NCI-H524 treated with DMSO at 0.1 percent for 48 hours (cell line): ENCODE data around the gene CYB5A.
"Not testable (repeated sequence)": the region's sequence is repeated elsewhere in the genome, so short reads cannot be mapped to it uniquely, and the experiment has no call there.

Source experiments
- DNase-seq: peaks from one replicate; lab custom pipeline; 2025; lab: John Stamatoyannopoulos, UW

Gene CYB5A

GRCh38 chr18:74294526-74294925 lies 2.8 kb upstream of the CYB5A start:
- DNase-seq: no peak

GRCh38 chr18:74292982-74293381 lies 1.2 kb upstream of the CYB5A start:
- not testable (repeated sequence) for DNase-seq

GRCh38 chr18:74292541-74292858 lies 737 bp upstream of the CYB5A start:
- DNase-seq: no peak

- no peak for DNase-seq
Observed at GRCh38 chr18:74291472-74291770, 342 bp downstream of the CYB5A start.

GRCh38 chr18:74290794-74291471 lies 830 bp downstream of the CYB5A start:
- no peak for DNase-seq

- no peak for DNase-seq
Observed at GRCh38 chr18:74290021-74290420, 1.7 kb downstream of the CYB5A start.

GRCh38 chr18:74289137-74289536 lies 2.6 kb downstream of the CYB5A start:
- no peak for DNase-seq

GRCh38 chr18:74288730-74289129 lies 3.0 kb downstream of the CYB5A start:
- no peak for DNase-seq

GRCh38 chr18:74288041-74288440 lies 3.7 kb downstream of the CYB5A start:
- DNase-seq: no peak

GRCh38 chr18:74286856-74287255 lies 4.9 kb downstream of the CYB5A start:
- DNase-seq: no peak

GRCh38 chr18:74286106-74286855 lies 5.5 kb downstream of the CYB5A start:
- no peak for DNase-seq

GRCh38 chr18:74285583-74285982 lies 6.2 kb downstream of the CYB5A start:
- not testable (repeated sequence) for DNase-seq

GRCh38 chr18:74284980-74285355 lies 6.8 kb downstream of the CYB5A start:
- DNase-seq: no peak

- DNase-seq: no peak
Observed at GRCh38 chr18:74284191-74284979, 7.4 kb downstream of the CYB5A start.

GRCh38 chr18:74283646-74284045 lies 8.1 kb downstream of the CYB5A start:
- no peak for DNase-seq

GRCh38 chr18:74282755-74283554 lies 8.8 kb downstream of the CYB5A start:
- DNase-seq: no peak

GRCh38 chr18:74281980-74282754 lies 9.6 kb downstream of the CYB5A start:
- DNase-seq: no peak

GRCh38 chr18:74281011-74281979 lies 10.5 kb downstream of the CYB5A start:
- no peak for DNase-seq

- DNase-seq: no peak
Observed at GRCh38 chr18:74278983-74279382, 12.8 kb downstream of the CYB5A start.

GRCh38 chr18:74278058-74278457 lies 13.7 kb downstream of the CYB5A start:
- no peak for DNase-seq
